Heart left ventricle (tissue), 13 donors: ENCODE data around the gene POU2AF1.

Experiments
- CTCF ChIP-seq, 12 donors: fragments of 200-600 bp; sonication (generic) in 4 of 12; IDR thresholded peaks; one replicate each; pipeline versions ENCODE4 v1.5.0 to v1.8.0; 2018 to 2022; ENCODE audit warnings: antibody characterized with exemption in 12 of 12, mild to moderate bottlenecking in 5 of 12
- POLR2A ChIP-seq, 2 donors: fragments of 450-650 bp; IDR thresholded peaks; one replicate each; pipeline ENCODE4 v1.6.1; 2017; ENCODE audit warnings: antibody characterized with exemption in 2 of 2, mild to moderate bottlenecking in 2 of 2, moderate library complexity in 2 of 2
- donor health status: ischemic (EF 13 %, LVEDD 7.1; RV severe dilation, severe dysfunction).
- donor health status: DM: no; HTN: yes; CAD: no.
- donor health status: DM: no; HTN: no; CAD: no.
- donor health status: ischemic (EF 25% LVEDD 6.9; RV normal size, moderate dysfunction).
- donor health status: ischemic (EF 25% LVEDD 5.7; RV mildly dilated, moderate dysfunction).
- donor health status: ischemic (EF 35%, LVEDD 5.7; RV mildly dilated, moderate dysfunction).
- donor health status: nonischemic (EF 11% LVEDD 7.7; RV severe dilation, severe dysfunction).
- donor health status: DM: yes; HTN: yes; CAD: no.
- donor health status: PGD.
- donor health status: ischemic (EF 29% LVEDD 5.4; RV normal size, mild dysfunction).
- donor health status: nonischemic (EF 23%, LVEDD 6.1; RV moderate dilation, normal function).

GRCh38 chr11:111335549-111335948, 43.5 kb downstream of the POU2AF1 start:
- TF ChIP-seq CTCF (IDR thresholded peaks at IDR 0.05) (no peak), POLR2A (IDR thresholded peaks at IDR 0.05) (no peak)
